ENCODE data around the gene PSMD5.

The PSMD5 gene

GRCh38 chr9:120855827-120856670, 13.3 kb upstream of the PSMD5 start:
- DNase-seq (ENCODE audit: low spot score) (no peak), FAIRE-seq (no peak)

DNA sequence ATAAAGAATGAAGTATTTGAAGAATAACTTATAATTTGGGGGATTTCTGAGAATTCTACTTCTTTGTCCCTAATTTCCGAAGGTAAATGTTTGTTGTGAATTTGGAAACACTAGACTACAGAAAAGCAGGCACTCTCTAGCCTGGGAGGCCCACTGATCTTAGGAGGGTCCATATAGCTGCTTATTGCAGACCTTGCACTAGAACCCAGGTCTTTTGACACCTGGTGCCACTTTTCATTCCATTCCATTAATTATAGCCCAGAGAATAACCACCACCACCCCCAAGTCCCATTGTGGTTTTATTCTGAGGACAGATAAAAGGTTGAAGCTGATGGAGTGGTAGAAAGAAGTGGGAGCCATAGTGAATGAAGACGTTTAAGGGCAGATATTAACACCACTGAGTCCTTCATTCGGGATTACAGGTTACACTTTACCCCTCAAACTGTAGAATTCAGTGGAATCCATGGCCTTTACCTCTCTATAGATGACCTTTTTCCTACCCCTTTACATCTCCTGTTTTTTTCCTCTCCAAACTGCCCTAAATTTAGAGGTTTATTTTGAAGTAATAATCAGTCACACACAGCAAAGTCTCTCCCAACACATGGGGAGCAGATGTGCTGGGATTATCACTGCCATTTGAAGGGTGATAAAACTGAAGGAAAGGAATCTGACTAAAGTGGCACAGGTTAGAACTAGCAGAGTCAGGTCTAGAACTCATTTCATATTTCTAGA, 12.0 kb upstream of the PSMD5 start:
- FAIRE-seq = no peak
- DNase-seq (ENCODE audit: low spot score) = no peak

DNA sequence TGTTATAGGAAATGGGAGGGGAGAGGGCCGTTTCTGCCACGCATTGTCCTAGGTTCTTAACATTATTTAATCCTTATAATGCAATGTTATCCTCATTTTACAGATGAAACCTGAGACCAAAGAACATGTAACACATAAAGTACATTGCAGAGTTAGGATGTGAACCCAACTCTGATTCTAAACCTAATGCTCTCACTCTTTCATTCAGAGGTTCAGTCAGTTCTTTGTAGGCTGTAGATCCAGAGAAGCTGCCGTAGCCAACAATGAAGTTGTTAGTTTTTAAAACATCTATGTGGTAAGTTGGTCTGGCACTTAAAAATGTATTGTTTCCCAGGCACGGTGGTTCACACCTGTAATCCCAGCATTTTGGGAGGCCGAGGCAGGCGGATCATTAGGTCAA, 10.5 kb upstream of the PSMD5 start:
- DNase-seq (ENCODE audit: low spot score) = no peak
- FAIRE-seq = no peak

GRCh38 chr9:120852240-120853010, 9.7 kb upstream of the PSMD5 start:
- peak; percentile 26 for DNase-seq (ENCODE audit: low spot score)

DNA sequence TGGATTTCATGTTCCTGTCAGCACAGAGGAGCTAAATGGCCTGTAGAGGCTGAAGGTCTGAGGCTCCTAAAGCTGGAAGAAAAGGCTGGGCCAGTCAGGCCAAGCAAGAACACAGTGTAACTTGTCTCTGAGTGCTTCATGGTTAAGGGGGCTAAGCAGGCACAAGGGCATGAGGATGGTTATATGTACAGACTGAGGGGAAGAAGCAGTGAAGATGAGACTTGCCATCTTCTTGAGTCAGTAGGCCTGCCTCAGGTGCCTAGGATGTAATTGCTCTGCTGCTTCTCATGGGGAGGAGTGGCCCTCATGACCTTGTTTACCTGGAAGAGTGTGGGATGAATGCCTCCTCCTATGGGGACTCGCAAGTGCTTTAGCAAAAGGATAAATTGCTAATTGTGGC, 8.7 kb upstream of the PSMD5 start:
- FAIRE-seq (no peak), DNase-seq (ENCODE audit: low spot score) (no peak)

More at GRCh38 chr9:120852240-120853010, 9.7 kb upstream of the PSMD5 start:
- FAIRE-seq = no peak

DNA sequence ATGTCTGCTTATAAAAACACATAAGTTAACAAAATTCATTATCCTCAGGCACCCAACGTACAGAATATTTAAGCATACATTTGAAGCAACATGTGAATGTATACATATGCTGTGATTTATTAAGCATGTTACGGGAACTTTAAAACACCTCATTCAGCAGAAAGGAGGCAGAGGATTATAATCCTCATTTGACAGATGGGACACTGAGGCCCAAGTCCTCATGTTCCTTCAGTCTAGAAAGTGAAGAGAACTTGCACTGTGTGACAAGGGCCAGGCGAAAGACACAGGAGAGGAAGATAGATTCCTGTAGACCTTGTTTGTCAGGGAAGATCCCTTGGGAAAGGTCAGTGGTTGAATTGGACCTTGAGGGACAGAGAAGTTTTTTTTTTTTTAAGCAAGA, 7.6 kb upstream of the PSMD5 start:
- DNase-seq (ENCODE audit: low spot score) (no peak), FAIRE-seq (no peak)

- DNase-seq (ENCODE audit: low spot score) = no peak
- no peak for FAIRE-seq
These were observed 4.2 kb upstream of the PSMD5 start for GRCh38 chr9:120846906-120847305.

- FAIRE-seq (no peak), DNase-seq (ENCODE audit: low spot score) (no peak)
These were observed 3.6 kb upstream of the PSMD5 start for GRCh38 chr9:120846251-120846889.

- DNase-seq (ENCODE audit: low spot score) (no peak), FAIRE-seq (no peak)
These were observed 2.5 kb upstream of the PSMD5 start for GRCh38 chr9:120845255-120845654.

DNA sequence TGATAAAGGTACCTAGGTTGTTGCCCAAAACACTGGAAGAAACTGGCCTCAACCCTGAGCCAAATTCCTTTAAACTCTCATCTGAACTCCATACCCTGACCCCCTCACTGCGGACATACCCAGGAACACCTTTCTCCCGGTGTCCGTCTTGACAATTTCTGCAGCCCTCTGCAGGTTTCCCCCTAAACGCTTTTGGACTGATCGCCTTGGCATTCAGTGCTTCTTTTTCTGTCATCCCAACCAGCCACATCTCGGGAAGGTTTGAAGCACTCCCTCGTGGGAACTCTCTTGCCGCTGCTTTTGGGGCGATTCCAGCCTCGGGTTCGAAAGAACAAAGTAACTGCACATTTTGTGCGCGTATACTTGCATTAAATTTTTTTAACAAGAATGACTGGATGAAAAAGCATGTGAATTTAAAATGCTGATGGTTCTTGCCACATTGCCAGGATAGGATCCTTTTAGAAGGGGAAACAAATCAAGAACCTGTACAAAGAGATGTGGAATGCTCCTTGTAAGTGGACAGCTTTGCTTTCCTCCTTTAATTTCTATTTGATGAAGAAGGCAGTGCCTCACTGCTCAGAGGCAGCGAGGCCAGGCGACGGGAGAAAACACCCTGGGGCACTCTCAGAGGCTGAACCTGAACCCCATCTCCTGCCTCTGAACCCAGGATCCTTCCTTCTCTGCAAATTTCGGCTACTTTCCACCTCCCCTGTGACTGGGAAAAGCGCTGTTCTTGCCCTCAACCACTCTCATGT, 615 bp downstream of the PSMD5 start:
- DNase-seq (ENCODE audit: low spot score) (no peak), FAIRE-seq (no peak)

- FAIRE-seq = no peak
- DNase-seq (ENCODE audit: low spot score) = peak; percentile 46
These were observed 3.6 kb downstream of the PSMD5 start for GRCh38 chr9:120839146-120839545.

GRCh38 chr9:120837921-120838320, 4.8 kb downstream of the PSMD5 start:
- FAIRE-seq (no peak), DNase-seq (ENCODE audit: low spot score) (no peak)

DNA sequence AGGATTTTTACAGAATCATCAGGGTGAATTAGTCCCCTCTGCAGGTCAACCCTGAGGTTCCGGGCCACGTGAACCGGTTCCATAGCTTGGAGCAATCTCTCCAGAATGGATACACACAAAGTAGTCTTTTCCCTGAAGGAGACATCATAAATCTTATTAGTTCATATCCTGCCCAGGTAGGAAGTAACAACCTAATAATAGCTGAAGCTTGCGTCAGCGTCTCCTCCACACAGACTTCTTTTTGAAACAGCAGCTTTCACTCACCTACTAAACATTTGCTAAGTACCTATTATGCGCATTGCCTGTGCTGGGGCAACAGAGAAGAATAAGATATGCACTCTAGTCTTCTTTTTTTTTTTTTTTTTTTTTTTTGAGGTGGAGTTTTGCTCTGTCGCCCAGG, 9.4 kb downstream of the PSMD5 start:
- FAIRE-seq (no peak), DNase-seq (ENCODE audit: low spot score) (no peak)

DNA sequence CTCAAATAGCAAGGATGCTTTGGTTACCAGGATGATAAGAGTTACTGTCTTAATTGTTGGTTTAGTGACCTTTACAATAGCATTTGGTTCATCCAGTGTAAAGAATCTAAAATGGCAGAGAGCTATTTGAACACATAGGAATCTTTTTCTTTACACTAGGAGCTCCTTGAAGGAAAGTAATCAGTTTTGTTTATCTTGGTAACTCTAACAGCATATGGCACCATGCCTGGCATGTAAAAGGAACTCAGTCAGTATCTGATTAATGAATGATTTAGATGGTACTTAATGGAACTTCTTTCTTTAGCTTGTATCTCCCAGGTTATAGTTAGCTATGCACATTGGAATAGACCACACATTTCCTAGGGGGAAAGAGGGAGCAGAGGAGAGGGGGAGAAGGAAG, 9.9 kb downstream of the PSMD5 start:
- DNase-seq (ENCODE audit: low spot score) = no peak
- FAIRE-seq = no peak

DNA sequence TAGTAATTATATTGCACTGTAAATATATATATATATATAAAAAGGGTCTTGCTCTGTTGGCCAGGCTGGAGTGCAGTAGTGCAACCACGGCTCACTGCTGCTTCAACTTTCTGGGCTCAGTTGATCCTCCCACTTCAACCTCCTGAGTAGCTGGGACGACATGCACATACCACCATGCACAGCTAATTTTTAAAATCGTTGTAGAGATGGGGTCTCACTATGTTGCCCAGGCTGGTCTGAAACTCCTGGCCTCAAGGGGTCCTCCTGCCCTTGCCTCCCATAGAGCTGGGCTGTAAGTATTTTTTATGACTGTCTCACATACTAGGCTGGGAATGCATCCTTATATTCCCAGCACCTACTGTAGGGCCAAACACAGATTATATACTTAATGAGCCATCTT, 11.9 kb downstream of the PSMD5 start:
- FAIRE-seq (no peak), DNase-seq (ENCODE audit: low spot score) (no peak)

GRCh38 chr9:120830151-120830550, 12.6 kb downstream of the PSMD5 start:
- FAIRE-seq (no peak), DNase-seq (ENCODE audit: low spot score) (no peak)

GRCh38 chr9:120829650-120830049, 13.1 kb downstream of the PSMD5 start:
- DNase-seq (ENCODE audit: low spot score) = no peak
- no peak for FAIRE-seq

- no peak for DNase-seq (ENCODE audit: low spot score)
These were observed 22.6 kb downstream of the PSMD5 start for GRCh38 chr9:120820095-120820494.

GRCh38 chr9:120818595-120818994, 24.1 kb downstream of the PSMD5 start:
- FAIRE-seq = no peak
- no peak for DNase-seq (ENCODE audit: low spot score)

More at GRCh38 chr9:120820095-120820494, 22.6 kb downstream of the PSMD5 start:
- no peak for FAIRE-seq

DNA sequence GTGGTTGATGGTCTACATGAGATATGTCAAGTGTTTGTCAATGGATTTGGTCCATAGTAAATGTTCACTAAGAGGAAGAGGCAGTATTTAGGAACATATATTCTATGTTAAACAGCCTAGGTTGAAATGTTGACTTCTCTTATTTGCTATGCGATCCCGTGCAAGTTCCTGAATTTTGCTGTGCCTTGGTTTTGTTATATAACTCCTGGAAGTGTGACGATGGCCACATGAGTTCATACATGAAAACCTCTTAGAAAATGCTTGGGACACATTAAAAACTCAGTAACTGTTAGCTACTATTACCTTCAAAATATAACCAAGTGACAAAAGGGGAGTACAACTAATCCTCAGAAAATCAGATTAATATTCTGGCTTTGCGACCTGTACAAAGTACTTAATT, 27.6 kb downstream of the PSMD5 start:
- no peak for FAIRE-seq

DNA sequence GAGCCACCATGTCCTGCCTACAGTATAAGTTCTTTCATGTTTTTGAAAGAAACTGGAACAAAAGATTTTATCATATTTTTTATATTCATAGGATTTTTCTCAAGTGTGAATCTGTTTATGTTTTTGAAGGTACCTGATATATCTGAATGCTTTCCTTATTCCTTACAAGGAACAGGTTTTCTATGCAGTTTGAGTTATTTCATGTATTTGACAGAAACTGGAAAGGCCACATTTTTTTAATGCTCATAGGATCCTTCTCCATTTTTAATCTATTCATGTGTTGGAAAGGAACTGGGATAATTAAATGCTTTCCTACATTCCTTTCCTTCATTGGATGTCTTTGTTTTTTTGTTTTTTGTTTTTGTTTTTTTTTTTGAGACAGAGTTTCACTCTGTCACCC, 33.8 kb downstream of the PSMD5 start:
- DNase-seq (ENCODE audit: low spot score) (no peak), FAIRE-seq (no peak)

More for the DNA sequence above, 27.6 kb downstream of the PSMD5 start:
- DNase-seq (ENCODE audit: low spot score) = no peak

All from RCC 7860 (cell line).